Uterus (tissue), 4 donors: Measurements from ENCODE around the gene KLK10. TPM values are rescaled to one million over a fixed set of nuclear protein-coding genes. Genes with fewer than 3 reads are reported as not detected.

Experiments used
- DNase-seq, 2 donors: peaks; one replicate each; pipeline ENCODE4 v3.0.0-alpha.2; 2019 to 2020
- H3K27ac ChIP-seq, 2 donors: fragments of 200-600 bp; sonication (generic); 1 replicate in 1 of 2; 2 replicates in 1 of 2; pipeline ENCODE4 v1.5.1; 2016 to 2018
- H3K27me3 ChIP-seq, 2 donors: fragments of 200-600 bp; sonication (generic); one replicate each; pipeline ENCODE4 v1.5.1; 2018 to 2019; ENCODE audit warnings: control low read depth in 1 of 2
- H3K36me3 ChIP-seq, 2 donors: fragments of 200-600 bp; sonication (generic); one replicate each; pipeline ENCODE4 v1.5.1; 2019; ENCODE audit warnings: control low read depth in 1 of 2
- H3K4me1 ChIP-seq, 2 donors: fragments of 200-600 bp; sonication (generic); one replicate each; pipeline ENCODE4 v1.5.1; 2018 to 2019; ENCODE audit warnings: control low read depth in 1 of 2
- H3K4me3 ChIP-seq, 2 donors: fragments of 200-600 bp; sonication (generic); 1 replicate in 1 of 2; 2 replicates in 1 of 2; pipeline ENCODE4 v1.5.1; 2018 to 2019; ENCODE audit warnings: mild to moderate bottlenecking in 1 of 2
- H3K9me3 ChIP-seq, 2 donors: fragments of 200-600 bp; sonication (generic); one replicate each; pipeline ENCODE4 v1.5.1; 2019; ENCODE audit warnings: control low read depth in 1 of 2
- CTCF ChIP-seq, 4 experiments: fragments of 200-600 bp in 2 of 4; fragments of 450-650 bp in 2 of 4; sonication (generic) in 2 of 4; IDR thresholded peaks; one replicate each; pipeline ENCODE4 v1.5.1; 2016 to 2019; ENCODE audit warnings: antibody characterized with exemption in 4 of 4, mild to moderate bottlenecking in 2 of 4, moderate library complexity in 1 of 4
- POLR2A ChIP-seq, 2 donors: fragments of 450-650 bp; IDR thresholded peaks; one replicate each; pipeline ENCODE4 v1.6.1; 2016; ENCODE audit warnings: antibody characterized with exemption in 2 of 2, mild to moderate bottlenecking in 1 of 2, moderate library complexity in 1 of 2
- intact Hi-C: fragments of 100-400 bp; cut with DNase I; formaldehyde crosslinking; loops from one replicate; pipeline ENCODE4 v1.15.1; 2023; ENCODE audit warnings: low total_unique reads
- total RNA-seq, 4 donors: library from RNA; depleted of rRNA in 3 of 4; stranded (reverse); fragments of >200 nt in 3 of 4; gene quantifications; one replicate each; pipeline versions ENCODE4 v1.1.0 to v1.2.4, GENCODE V29; 2014 to 2023
- donor health status: DM: yes; HTN: yes; CAD: no.

Gene KLK10
- total RNA-seq, 4 donors from 2014 or later: 3.8 to 4.1 TPM; not detected in 2

GRCh38 chr19:51063664-51064063 is 44.2 kb upstream of the KLK10 start:
- Histone ChIP-seq H3K9me3 (no peaks in the 10 kb centered on the region), H3K4me3 (no peak overlapping the region), H3K27ac (no peak overlapping the region), H3K4me1 (peaks cover 0 to 5% of the 10 kb centered on the region in 2 donors), H3K27me3 (no peaks in the 10 kb centered on the region), H3K36me3 (no peaks in the 10 kb centered on the region)
- intact Hi-C loops: no loop called here
- TF ChIP-seq POLR2A (IDR thresholded peaks at IDR 0.05) (no peak), CTCF (IDR thresholded peaks at IDR 0.05) (no peak)
- no peak for DNase-seq

- Histone ChIP-seq H3K27me3 (no peaks in the 10 kb centered on the region), H3K36me3 (no peaks in the 10 kb centered on the region), H3K4me1 (peaks cover 0 to 5% of the 10 kb centered on the region in 2 donors), H3K27ac (no peak overlapping the region), H3K9me3 (no peaks in the 10 kb centered on the region), H3K4me3 (no peak overlapping the region)
- intact Hi-C loops: no loop called here
- no peak for DNase-seq
- TF ChIP-seq POLR2A (IDR thresholded peaks at IDR 0.05) (no peak), CTCF (IDR thresholded peaks at IDR 0.05) (no peak)
These were observed 41.5 kb upstream of the KLK10 start for GRCh38 chr19:51060973-51061372.

- no peaks in the 10 kb centered on the region for H3K27me3 ChIP-seq
- no peak for DNase-seq
- H3K36me3 ChIP-seq: no peaks in the 10 kb centered on the region
These were observed 40.8 kb upstream of the KLK10 start for GRCh38 chr19:51060336-51060735.

GRCh38 chr19:51059715-51060114 is 40.2 kb upstream of the KLK10 start:
- H3K27me3 ChIP-seq: no peaks in the 10 kb centered on the region
- TF ChIP-seq POLR2A (IDR thresholded peaks at IDR 0.05): no peak
- no peak for TF ChIP-seq CTCF (IDR thresholded peaks at IDR 0.05)

More at GRCh38 chr19:51060336-51060735, 40.8 kb upstream of the KLK10 start:
- H3K9me3 ChIP-seq: no peaks in the 10 kb centered on the region
- no peak overlapping the region for H3K27ac ChIP-seq
- peaks cover 0 to 5% of the 10 kb centered on the region in 2 donors for H3K4me1 ChIP-seq
- TF ChIP-seq POLR2A (IDR thresholded peaks at IDR 0.05) (no peak), CTCF (IDR thresholded peaks at IDR 0.05) (no peak)
- H3K4me3 ChIP-seq: no peak overlapping the region
- intact Hi-C loops: no loop called here

GRCh38 chr19:51055866-51056265 is 36.4 kb upstream of the KLK10 start:
- H3K36me3 ChIP-seq: no peaks in the 10 kb centered on the region
- TF ChIP-seq POLR2A (IDR thresholded peaks at IDR 0.05) (no peak), CTCF (IDR thresholded peaks at IDR 0.05) (no peak)
- H3K4me3 ChIP-seq: no peak overlapping the region
- no peak overlapping the region for H3K27ac ChIP-seq
- DNase-seq: no peak
- no peaks in the 10 kb centered on the region for H3K4me1 ChIP-seq
- intact Hi-C loops: no loop called here
- H3K27me3 ChIP-seq: no peaks in the 10 kb centered on the region
- H3K9me3 ChIP-seq: no peaks in the 10 kb centered on the region

More at GRCh38 chr19:51059715-51060114, 40.2 kb upstream of the KLK10 start:
- Histone ChIP-seq H3K4me3 (no peak overlapping the region), H3K4me1 (peaks cover 0 to under 1% of the 10 kb centered on the region in 2 donors), H3K9me3 (no peaks in the 10 kb centered on the region), H3K27ac (no peak overlapping the region), H3K36me3 (no peaks in the 10 kb centered on the region)
- no peak for DNase-seq
- intact Hi-C loops: no loop called here
